Epithelial cell of proximal tubule (primary cell): ENCODE data around the gene TIMM10B. TPM values are rescaled to one million over a fixed set of nuclear protein-coding genes. Genes with fewer than 3 reads are reported as not detected.

Experiments
- DNase-seq: peaks from one replicate; pipeline ENCODE4 v3.0.0-alpha.2; 2011; ENCODE audit warnings: low read depth
- H3K4me3 ChIP-seq: 2 replicates; pipeline ENCODE4 v1.5.1; 2011; ENCODE audit warnings: low read depth, mild to moderate bottlenecking, low read length
- CTCF ChIP-seq: conservative IDR thresholded peaks from 2 replicates; pipeline ENCODE4 v1.5.1; 2012; ENCODE audit warnings: low read depth, mild to moderate bottlenecking, low read length
- total RNA-seq: library from RNA; depleted of rRNA; stranded (reverse); fragments of >200 nt; gene quantifications from 2 replicates; pipeline ENCODE4 v1.2.3, GENCODE V29; 2015

Gene TIMM10B
- total RNA-seq, 1 donor from 2014 or later: 27.0 TPM

GRCh38 chr11:6488342-6488741 is 7.0 kb downstream of the TIMM10B start:
- H3K4me3 ChIP-seq: no peak overlapping the region
- no peak for DNase-seq
- no peak for TF ChIP-seq CTCF

- no peak overlapping the region for H3K4me3 ChIP-seq
- DNase-seq: no peak
- no peak for TF ChIP-seq CTCF
Measured at GRCh38 chr11:6488821-6489220, 7.5 kb downstream of the TIMM10B start.

- no peak for DNase-seq
- no peak overlapping the region for H3K4me3 ChIP-seq
- TF ChIP-seq CTCF: no peak
Measured at GRCh38 chr11:6489306-6489705, 8.0 kb downstream of the TIMM10B start.

GRCh38 chr11:6497069-6497839 is 16.0 kb downstream of the TIMM10B start, which contains the start of gene DNHD1:
TSS of gene DNHD1 (plus strand) at chr11:6497280. CDS start at chr11:6498216, 936 bp downstream.
- no peak for DNase-seq
- no peak for TF ChIP-seq CTCF
- H3K4me3 ChIP-seq: no peak within 1 kb of the TSS

- no peak overlapping the region for H3K4me3 ChIP-seq
- TF ChIP-seq CTCF: no peak
Measured at GRCh38 chr11:6498121-6498520, 16.8 kb downstream of the TIMM10B start.

GRCh38 chr11:6498544-6498943 is 17.2 kb downstream of the TIMM10B start:
- no peak overlapping the region for H3K4me3 ChIP-seq
- no peak for TF ChIP-seq CTCF
- DNase-seq: no peak

More at GRCh38 chr11:6498121-6498520, 16.8 kb downstream of the TIMM10B start:
- no peak for DNase-seq

GRCh38 chr11:6502382-6502781 is 21.1 kb downstream of the TIMM10B start:
- no peak overlapping the region for H3K4me3 ChIP-seq
- DNase-seq: no peak
- no peak for TF ChIP-seq CTCF
